LNCAP (cell line): ENCODE measurements around the gene EXOC8.

Experiments used
- CTCF ChIP-seq: fragments of 450-650 bp; IDR thresholded peaks from 2 replicates; pipeline ENCODE4 v1.5.1; 2017; ENCODE audit warnings: mild to moderate bottlenecking

EXOC8 gene

GRCh38 chr1:231348442-231348841, 10.8 kb upstream of the EXOC8 start:
- TF ChIP-seq CTCF: no peak

DNA sequence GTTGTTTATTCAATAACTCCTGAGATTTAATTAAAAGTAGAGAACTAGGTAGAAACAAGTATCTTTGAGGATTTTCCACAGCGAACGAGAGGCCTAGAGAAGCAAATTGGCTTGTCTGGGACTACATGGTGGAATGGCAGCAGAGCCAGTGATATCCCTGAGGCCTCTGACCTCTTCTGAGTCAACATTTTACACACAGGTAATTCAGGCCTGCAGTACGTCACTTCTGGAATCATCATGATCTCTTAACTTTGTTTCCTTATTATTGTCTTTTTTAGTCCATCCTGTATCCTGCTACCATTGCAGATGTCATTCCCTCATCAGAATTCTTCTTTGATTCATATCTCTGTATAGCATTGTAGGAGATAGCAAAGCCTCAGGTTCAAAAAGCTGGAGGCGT, 10.3 kb upstream of the EXOC8 start:
- TF ChIP-seq CTCF: no peak

- no peak for TF ChIP-seq CTCF
These were observed 2.8 kb upstream of the EXOC8 start for GRCh38 chr1:231340328-231341013.

GRCh38 chr1:231338270-231339128, 847 bp upstream of the EXOC8 start, which contains the start of gene SPRTN:
TSS of gene SPRTN (plus strand) at chr1:231338293. CDS start at chr1:231338384, 91 bp downstream.
- no peak for TF ChIP-seq CTCF

GRCh38 chr1:231337043-231337471, 595 bp downstream of the EXOC8 start:
- TF ChIP-seq CTCF: no peak

DNA sequence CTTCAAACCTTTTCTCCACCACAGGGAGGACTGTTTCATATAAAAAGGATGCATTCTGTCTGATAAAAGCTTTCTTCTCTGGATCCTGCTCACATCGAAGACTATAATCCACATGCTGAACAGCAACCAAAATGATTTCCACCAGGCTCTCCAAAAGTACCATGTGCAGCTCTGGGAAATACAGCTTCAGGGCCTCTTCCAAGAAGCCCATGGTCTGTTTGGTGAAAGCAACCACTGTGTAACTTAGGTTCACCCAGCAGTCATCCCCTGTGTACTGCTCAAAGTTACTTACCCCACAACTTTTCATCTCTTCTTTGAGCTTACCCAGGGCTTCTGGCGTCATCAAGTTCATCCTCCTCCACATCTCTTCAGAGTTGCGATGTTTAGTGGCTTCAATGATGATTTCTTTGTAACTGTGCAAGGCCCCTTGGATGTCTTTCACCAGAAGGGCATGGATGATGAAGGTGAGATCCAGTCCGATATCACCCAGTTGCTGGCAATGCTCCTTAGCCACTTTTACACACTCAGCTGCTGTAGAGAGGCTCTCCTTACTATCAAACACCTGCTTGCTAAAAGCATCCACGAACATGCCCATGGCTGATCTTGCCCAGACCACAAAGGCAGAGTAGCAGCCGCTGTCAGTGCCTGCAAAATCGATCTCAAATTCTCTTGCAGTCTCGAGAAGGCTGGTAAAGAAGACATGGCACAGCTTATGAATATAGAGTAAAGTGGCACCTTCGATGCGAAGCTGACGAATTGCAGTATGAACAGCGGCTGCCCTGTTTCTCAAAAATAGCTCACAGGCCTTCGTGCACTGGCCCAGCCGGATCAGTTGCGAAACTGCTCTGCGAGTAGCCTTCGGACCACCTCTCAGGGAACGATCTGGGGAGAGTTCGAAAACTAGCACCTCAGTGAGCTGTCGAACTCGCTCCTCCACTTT, 1.7 kb downstream of the EXOC8 start:
- no peak for TF ChIP-seq CTCF

DNA sequence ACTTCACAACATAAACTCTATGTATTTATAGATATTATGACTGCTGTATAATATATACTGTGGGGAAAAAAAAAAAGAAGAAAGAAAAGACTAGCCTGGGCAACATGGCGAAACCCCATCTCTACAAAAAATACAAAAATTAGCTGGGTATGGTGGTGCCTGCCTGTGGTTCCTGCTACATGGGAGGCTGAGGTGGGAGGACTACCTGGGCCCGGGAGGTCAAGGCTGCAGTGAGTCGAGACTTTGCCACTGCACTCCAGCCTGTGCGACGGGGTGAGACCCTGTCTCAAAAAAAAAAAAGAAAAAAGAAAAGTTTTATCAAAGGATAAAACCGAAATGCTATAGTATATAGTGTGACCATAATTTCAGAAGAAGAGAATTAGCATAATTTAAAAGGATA, 2.7 kb downstream of the EXOC8 start:
- no peak for TF ChIP-seq CTCF
